ENCODE results near the gene SKAP1.
A peak's percentile ranks its signal among the peaks of the same experiment; 100 is the strongest.

The SKAP1 gene

GRCh38 chr17:48162946-48163506 is 267.0 kb downstream of the SKAP1 start:
- DNase-seq, result peak; percentile 10

DNA sequence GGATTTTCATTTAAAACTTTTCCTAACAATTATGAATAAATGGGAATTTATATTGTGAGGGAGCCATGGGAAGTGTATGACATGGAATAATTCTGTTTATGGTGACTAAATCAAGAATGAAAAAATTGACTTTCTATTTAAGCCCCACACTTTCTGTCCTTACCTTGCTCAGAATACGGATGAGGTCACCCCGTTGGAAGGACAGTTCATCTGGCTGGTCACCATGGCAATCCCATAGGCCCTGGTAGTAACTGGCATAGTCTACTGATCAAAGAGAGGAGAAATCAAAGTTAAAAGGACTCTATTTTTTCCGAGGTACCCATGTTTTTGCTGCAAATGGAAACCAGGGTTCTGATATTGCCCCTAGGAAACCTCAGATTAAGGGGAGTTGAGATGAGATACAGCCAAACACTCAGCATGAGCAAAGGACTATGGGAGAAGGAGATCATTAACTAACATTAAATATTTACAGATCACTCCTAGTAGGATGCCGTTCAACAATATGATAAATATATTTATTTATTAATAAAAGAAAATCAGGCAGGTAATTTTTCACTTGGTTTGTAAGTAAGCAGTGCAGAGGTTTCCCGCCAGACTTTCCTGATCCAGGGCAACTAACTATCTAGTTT is 267.6 kb downstream of the SKAP1 start:
- DNase-seq, result no peak

DNA sequence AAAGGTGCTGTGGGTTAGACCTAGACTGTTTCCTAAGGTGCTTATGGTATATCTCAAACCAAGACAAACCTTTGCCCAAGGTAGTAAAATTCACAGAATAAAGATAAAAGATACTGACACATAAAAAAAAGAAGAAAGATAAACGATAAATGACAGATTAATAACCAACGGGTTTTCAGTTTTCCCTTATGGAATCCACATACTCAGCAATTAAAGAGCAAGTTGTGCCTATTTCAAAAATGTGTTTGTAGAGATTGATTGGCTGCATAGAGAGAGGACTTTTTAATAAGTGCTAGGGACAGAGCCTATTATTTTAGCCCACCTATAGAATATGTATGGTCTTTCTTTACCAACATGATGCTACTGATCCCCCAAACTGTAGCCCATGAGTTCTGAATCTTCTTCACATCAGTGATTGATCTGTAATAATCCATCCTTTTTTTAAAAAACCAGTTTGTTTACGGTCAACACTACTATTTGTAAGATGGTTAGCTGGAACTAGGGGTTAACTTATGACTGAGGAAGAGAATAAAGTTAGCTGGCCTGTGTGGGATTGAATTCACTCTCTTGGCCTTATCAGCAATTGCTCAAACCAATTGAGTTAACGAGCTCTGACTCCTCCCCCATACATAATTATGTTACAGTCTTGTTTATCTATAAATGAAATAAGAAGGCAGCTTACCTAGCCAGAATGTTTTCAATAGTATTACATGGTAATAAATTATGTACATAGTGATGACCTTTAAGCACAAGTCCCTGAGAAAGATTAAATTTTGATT is 268.7 kb downstream of the SKAP1 start:
- DNase-seq, result no peak

DNA sequence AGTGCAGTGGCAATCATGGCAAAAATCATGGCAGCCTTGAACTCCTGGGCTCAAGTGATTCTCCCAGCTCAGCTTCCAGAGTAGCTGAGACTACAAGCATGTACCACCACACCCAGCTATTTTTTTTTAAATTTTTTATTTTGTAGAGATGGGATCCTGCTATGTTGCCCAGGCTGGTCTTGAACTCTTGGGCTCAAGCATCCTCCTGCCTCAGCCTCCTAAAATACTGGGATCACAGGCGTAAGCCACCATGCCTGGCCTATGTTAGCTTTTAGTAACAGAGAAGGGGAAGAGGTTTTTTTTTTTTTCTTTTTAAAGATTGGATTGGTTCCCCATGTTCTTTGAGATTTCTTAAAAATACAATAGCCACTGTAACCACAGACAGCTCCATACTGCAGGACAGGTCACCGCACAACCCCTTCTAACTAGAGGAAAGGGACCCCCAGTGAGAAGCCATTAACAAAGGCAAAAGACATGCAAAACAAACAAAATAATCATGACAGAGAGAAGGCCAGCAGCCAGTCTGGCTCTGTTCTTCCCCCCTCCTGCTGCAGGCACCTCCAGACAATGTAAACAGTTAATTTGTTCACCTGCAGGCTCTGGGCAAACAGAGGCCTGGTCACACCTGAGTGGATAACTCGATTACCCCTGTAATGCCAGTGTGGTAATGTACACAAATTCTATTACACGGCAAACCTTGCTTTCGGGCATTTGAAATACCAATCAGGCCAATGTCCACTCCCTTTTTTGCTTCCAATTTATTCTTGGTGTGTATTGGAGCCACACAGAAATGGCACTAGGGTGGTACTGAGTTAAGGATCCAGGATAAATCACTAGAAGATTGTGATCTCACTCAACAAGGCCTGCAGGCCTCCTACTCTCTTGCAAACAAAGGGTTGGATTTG is 269.6 kb downstream of the SKAP1 start:
- DNase-seq, result no peak

DNA sequence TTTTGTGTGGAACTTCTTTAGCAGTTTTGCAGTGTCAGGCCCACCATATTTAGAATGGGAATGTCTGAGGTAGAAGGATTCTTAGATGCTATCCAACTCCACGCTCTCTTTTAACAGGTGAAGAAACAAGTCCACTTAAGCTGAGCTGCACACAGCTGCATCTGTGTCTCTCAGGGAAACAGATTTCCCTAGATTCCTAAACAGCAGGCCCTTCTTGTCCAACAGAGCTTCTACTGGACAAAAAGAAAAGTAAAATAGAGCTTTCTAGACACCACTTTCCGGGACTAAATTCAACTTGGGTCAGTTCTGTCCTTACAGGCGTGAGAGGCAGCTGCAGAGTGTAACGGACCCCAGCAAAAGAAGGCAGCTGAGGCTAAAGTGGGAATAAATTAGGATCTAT is 270.8 kb downstream of the SKAP1 start:
- no peak for DNase-seq

- no peak for DNase-seq
Measured at GRCh38 chr17:48155889-48156611, 274.0 kb downstream of the SKAP1 start.

DNA sequence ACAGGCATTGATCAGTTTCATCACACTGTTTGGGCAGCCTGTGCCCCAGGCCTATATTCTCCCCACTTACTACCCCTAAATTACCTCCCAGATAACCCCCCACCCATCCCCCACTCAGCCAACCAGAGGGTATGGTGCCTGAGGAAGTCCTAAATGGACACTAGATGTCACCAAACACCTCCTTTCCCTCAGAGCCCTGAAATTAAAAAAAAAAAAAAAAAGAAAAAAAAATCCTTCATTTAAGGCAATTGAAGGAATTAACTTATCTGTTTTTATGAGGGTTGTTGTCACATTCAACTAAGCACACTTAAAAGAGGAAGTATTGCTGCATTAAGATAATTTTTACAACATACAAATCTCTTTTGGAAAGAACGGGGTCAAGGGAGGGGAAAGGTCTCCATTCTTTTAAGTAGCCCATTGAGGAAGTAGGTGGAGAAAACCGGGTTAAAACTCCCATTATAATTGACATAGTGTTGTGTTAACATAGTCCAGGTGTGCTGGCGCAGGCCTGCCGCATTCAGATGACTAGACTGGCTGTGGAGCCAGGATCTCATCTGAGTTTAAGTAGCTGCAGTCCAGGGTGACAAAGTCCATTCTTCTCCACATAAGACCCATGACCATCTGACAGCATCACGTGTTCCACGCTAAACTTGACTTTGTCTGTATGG is 276.2 kb downstream of the SKAP1 start:
- DNase-seq, result peak; percentile 35

- no peak for DNase-seq
Measured at GRCh38 chr17:48152289-48152688, 277.7 kb downstream of the SKAP1 start.

DNA sequence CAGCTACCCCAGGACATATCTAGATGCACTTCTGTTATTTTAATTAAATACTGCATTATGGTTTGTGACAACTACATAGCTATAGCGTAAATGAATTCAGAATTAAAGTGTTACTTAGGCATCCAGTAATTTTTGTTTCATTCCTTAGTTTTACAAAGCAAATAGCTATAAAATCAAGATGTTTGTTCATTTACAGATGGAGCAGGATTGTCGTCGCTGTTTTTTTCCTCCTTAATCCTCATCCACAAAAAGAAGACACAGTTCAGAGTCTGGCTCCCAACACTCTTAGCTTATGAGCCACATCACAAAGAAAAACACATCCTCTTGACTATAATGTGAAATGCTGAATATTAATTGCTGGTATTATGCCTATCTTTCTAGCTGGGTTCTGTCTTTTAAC is 278.8 kb downstream of the SKAP1 start:
- no peak for DNase-seq

- DNase-seq, result no peak
Measured at GRCh38 chr17:48150597-48151001, 279.4 kb downstream of the SKAP1 start.

- no peak for DNase-seq
Measured at GRCh38 chr17:48149787-48150463, 280.1 kb downstream of the SKAP1 start.

DNA sequence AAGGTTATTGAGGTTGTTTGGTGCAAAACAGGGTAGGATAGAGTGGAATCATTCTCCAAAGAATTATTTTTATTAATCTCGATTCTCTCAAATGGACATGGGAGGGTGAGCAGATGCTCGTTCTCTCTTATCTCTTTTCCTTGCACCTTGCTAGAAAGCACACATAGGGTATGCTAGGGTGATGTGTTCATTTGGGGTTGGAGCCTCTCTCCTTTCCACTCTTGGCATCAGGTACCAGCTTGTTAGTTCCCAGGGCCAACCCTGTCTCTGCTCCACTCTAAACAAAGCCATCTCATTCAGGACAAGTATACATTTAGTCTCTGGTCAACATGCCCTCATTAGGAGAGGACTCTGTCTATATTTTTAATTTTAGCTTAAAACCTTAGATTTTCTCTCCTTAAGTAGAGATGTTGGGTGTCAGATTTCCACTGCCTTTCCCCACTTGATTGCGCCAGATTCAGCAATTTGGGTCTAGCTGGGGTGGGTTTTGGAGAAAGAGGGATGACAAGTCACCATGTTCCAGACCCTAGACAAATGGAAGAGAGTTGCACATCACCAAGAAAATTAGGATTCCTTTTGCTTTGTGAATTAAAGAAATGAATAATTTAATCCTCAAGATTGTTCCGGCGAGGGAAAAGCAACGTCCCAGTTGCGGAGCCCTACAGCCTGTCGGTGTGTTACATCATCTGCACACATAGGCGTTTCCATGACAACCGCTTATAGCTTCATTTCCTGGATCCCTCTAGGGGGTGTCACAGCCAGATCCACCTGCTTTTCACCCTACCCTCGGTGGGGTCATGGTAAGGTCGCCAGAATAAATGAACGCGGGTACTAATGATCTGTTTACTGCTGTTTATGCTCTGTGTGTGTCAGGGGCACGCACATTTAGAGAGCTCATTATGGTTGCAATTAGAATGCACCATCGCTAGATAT is 280.9 kb downstream of the SKAP1 start:
- peak; percentile 38 for DNase-seq

- DNase-seq, result no peak
Measured at GRCh38 chr17:48148029-48148770, 281.8 kb downstream of the SKAP1 start.

DNA sequence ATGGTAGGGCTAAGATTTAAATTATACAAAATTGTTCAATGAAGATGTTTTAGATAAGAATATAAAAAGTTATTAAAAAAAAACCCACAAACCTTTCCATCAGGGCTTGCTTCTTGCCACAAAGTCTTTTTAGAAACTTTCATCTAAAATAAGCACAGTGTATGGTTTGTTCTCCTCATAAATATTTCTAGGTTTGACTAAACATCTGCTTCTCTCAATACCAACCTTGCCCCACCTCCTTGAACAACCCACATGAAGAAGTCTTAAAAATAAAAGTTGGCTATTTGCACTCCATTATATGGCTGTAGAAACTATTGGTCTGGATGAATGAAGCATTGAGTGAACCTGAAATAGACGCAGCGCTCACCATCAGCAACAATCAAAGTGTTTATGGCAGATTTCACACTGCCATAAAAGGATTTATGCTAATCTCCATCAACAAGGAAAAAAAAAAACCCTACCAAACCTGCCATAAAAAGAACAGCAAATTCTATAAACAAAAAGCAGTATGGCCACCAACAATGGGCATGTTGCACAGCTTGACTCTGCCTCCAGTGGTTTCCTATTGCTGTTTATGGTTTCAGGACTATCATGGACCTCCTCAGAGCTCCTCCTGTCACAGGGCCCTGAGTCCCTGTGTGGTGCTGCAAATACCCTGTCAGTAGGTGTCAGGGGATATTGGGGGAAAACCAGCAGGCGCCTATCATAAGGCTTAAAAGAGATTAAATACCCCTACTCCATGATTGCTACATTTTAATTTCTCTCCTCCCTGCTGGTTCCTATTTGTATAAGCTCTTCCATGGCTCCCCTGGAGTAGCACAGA is 284.8 kb downstream of the SKAP1 start:
- no peak for DNase-seq

DNA sequence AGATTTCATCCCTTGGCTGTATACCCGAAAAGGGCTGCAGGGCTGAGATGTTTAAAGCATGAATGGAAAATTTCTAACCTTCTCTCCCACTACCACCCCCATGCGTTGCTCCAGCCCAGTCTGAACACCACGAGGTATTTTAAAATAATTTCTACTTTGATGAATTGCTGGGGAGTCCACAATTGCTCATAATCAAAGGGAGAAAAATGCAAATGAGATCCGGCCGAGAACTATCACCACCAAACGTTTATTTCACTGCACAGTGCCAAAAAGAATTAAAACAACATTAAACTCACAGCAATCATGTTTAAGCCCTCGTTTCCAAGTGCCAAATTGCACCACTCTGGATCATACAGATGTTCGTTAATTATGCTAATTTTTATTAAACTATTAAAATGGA is 285.8 kb downstream of the SKAP1 start:
- no peak for DNase-seq

GRCh38 chr17:48143629-48144028 is 286.4 kb downstream of the SKAP1 start:
- DNase-seq, result no peak

GRCh38 chr17:48139944-48140343 is 290.1 kb downstream of the SKAP1 start:
- DNase-seq, result no peak

DNA sequence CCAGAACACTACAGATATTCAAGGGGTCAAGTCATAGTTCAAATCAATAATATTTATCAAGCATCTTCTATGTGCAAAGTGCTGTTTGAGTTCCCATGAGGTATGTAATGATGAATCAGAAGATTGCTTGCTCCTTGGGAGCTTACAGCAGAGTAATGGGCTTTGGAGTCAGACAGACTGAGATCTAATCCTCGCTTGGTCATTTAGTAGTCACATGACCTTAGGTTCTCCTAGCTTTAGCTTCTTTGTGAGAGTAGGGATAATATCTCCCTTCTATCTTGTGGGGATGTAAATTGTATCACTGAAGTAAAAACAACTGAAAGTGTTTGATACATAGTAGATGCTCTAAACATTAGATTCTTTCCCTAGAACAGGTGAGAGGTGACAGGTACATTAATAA is 292.4 kb downstream of the SKAP1 start:
- DNase-seq, result no peak
